Nephron progenitor cell (in vitro differentiated cells): ENCODE data around the gene IGDCC3.

Experiments
- DNase-seq: peaks from one replicate; pipeline ENCODE4 v3.0.0; 2021
- H3K27ac Mint-ChIP-seq: 2 replicates; pipeline ENCODE4 v1.8.0; 2021; ENCODE audit warnings: mild to moderate bottlenecking, moderate library complexity, mixed read lengths
- H3K27me3 Mint-ChIP-seq: 2 replicates; pipeline ENCODE4 v1.8.0; 2021; ENCODE audit warnings: mild to moderate bottlenecking, low read depth, mixed read lengths; ENCODE audit not compliant: poor library complexity
- H3K36me3 Mint-ChIP-seq: 2 replicates; pipeline ENCODE4 v1.8.0; 2021; ENCODE audit warnings: low read depth, mixed read lengths
- H3K4me1 Mint-ChIP-seq: 2 replicates; pipeline ENCODE4 v1.8.0; 2021; ENCODE audit warnings: mixed read lengths
- H3K4me3 Mint-ChIP-seq: 2 replicates; pipeline ENCODE4 v1.8.0; 2021; ENCODE audit warnings: mild to moderate bottlenecking, moderate library complexity, mixed read lengths
- H3K9me3 Mint-ChIP-seq: 2 replicates; pipeline ENCODE4 v1.8.0; 2021; ENCODE audit warnings: mild to moderate bottlenecking, moderate library complexity, mixed read lengths
- CTCF ChIP-seq: fragments of 200-600 bp; sonication (generic); IDR thresholded peaks from 2 replicates; pipeline ENCODE4 v1.5.0; 2021; ENCODE audit warnings: antibody characterized with exemption

IGDCC3 gene

DNA sequence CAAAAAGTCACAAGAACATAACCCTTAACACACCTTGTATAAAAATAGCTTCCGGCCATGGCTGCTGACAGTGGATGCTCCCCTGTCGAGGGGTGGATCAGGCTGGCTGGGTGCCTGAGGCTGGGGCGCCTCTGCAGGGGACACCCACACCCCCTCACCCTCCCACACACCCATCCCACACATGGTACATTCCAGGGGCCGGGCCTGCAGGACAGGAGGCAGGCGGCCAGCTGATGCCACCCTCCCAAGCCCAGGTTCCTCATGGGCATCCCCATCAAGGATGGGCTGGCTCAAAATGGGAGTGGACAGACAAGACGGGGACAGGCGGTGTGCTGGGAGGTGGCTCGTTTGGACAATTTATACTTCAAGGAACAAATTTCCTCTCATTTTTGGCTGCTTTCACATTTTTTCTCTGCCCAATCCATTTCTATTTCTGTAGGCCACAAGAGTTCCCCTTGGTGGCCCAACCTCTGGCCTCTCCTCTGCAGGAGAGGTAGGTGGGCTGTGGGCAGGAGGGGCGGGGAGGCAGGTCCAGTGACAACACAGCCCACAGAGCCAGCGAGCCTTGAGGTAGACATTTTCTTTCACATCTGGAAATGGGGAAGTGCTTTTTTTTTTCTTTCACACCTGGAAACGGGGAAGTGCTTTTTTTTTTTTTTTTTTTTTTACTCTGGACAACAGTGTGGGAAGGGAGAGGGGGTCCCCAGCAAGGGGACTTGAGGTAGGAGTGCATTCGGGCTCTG is 50.0 kb downstream of the IGDCC3 start:
- H3K4me3 Mint-ChIP-seq, result peak overlapping the region; percentile 42
- no peak for TF ChIP-seq CTCF
- H3K4me1 Mint-ChIP-seq, result peaks cover 58% of the 10 kb centered on the region
- peak overlapping the region; percentile 90 for H3K27ac Mint-ChIP-seq
- H3K9me3 Mint-ChIP-seq, result no peaks in the 10 kb centered on the region
- peaks cover 4% of the 10 kb centered on the region for H3K27me3 Mint-ChIP-seq
- no peak for DNase-seq
- peaks cover 37% of the 10 kb centered on the region for H3K36me3 Mint-ChIP-seq

DNA sequence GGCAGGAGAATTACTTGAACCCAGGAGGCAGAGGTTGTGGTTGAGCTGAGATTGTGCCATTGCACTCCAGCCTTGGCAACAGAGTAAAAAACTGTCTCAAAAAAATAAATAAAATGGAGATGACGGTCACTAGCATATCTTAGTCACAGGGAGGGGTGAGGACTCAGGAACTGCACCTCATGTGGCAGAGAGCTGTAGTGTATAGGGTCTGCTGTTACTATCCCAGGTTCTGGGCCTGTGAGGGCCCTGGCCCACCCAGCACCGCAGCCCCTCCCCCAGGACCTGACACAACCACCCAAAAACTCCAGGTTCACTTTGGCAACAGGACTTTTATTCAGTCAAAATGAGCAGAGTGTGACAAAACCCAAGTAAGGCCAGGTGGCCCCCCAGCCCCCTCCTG is 51.0 kb downstream of the IGDCC3 start:
- Mint-ChIP-seq H3K36me3 (peaks cover 31% of the 10 kb centered on the region), H3K4me3 (no peak overlapping the region), H3K9me3 (no peaks in the 10 kb centered on the region), H3K4me1 (peaks cover 48% of the 10 kb centered on the region), H3K27me3 (peaks cover 6% of the 10 kb centered on the region), H3K27ac (peak overlapping the region; percentile 45)
- TF ChIP-seq CTCF, result no peak
- no peak for DNase-seq

DNA sequence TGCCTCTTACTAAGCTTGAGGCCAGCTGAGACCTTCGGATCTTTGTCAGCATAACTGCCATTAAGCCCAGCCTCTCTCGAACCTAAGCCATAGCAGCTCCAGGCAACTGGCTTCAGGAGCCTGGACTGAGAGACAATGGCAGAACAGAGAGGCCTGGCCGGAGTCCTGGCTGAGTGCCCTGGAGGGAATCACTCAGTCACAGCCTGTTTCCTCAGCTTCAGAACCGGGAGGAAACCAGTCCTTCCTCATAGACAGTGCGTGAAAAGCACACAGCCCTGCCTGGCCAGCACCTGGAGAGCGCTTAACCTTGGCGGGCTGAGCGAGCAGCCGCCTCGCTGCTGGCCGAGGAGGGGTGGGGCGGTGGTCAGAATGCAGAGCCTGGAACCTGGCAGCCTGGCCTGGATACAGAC is 51.7 kb downstream of the IGDCC3 start:
- H3K4me3 Mint-ChIP-seq, result no peak overlapping the region
- peaks cover 6% of the 10 kb centered on the region for H3K27me3 Mint-ChIP-seq
- DNase-seq, result peak; percentile 34
- H3K27ac Mint-ChIP-seq, result peak overlapping the region; percentile 96
- no peak for TF ChIP-seq CTCF
- H3K9me3 Mint-ChIP-seq, result no peaks in the 10 kb centered on the region
- H3K36me3 Mint-ChIP-seq, result peaks cover 24% of the 10 kb centered on the region
- peaks cover 41% of the 10 kb centered on the region for H3K4me1 Mint-ChIP-seq

DNA sequence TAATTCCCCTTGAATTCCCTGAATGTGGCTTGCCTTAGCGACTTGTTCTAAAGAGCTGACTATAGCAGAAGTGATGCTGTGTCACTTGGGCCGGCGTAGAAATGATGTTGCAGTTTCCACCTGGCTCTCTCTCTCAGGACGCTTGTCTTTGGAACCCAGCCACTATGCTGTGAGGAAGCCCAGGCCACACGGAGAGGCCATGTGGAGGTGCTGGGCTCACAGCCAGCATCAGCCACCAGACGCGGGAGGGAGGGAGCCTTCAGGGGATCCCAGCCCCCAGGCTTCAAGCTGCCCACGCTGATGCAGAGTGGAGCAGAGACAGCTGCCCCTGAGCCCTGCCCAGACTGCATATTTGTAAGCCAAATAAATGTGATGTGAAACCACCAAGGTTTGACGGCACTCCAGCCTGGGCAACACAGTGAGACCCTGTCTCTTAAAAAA is 54.7 kb downstream of the IGDCC3 start:
- Mint-ChIP-seq H3K9me3 (no peaks in the 10 kb centered on the region), H3K4me3 (no peak overlapping the region), H3K27ac (peak overlapping the region; percentile 45), H3K4me1 (peaks cover 44% of the 10 kb centered on the region), H3K27me3 (peaks cover 2% of the 10 kb centered on the region), H3K36me3 (peaks cover 6% of the 10 kb centered on the region)
- TF ChIP-seq CTCF, result no peak
- DNase-seq, result no peak

- peak overlapping the region; percentile 83 for H3K27ac Mint-ChIP-seq
- DNase-seq, result peak; percentile 84
- no peaks in the 10 kb centered on the region for H3K36me3 Mint-ChIP-seq
- peaks cover 19% of the 10 kb centered on the region for H3K4me1 Mint-ChIP-seq
- H3K9me3 Mint-ChIP-seq, result no peaks in the 10 kb centered on the region
- peaks cover 2% of the 10 kb centered on the region for H3K27me3 Mint-ChIP-seq
- no peak overlapping the region for H3K4me3 Mint-ChIP-seq
- peak; percentile 90 for TF ChIP-seq CTCF
These were observed 58.9 kb downstream of the IGDCC3 start for GRCh38 chr15:65318870-65319356.

- Mint-ChIP-seq H3K4me3 (peak overlapping the region; percentile 44), H3K27ac (peak overlapping the region; percentile 98), H3K9me3 (no peaks in the 10 kb centered on the region), H3K36me3 (no peaks in the 10 kb centered on the region), H3K27me3 (peaks cover 3% of the 10 kb centered on the region), H3K4me1 (peaks cover 47% of the 10 kb centered on the region)
- DNase-seq, result peak; percentile 60
- TF ChIP-seq CTCF, result no peak
These were observed 65.3 kb downstream of the IGDCC3 start for GRCh38 chr15:65312400-65312916.
